Activated naive CD4-positive, alpha-beta T cell treated with anti-CD3 and anti-CD28 coated beads, Interleukin-2, amount 50 U/mL, for 72 hours (primary cell): ENCODE measurements around the gene MOB1B. TPM values are rescaled to one million over a fixed set of nuclear protein-coding genes. Genes with fewer than 3 reads are reported as not detected.
"Not testable (repeated sequence)": the region's sequence is repeated elsewhere in the genome, so short reads cannot be mapped to it uniquely, and the experiment has no call there.

ENCODE experiments used
- ATAC-seq, 2 donors: fragments of 150-1000 bp; cut with Tn5 transposase; 2 replicates each; pipeline ENCODE4 v1.10.0; 2021; ENCODE audit warnings: mild to moderate bottlenecking in 2 of 2, moderate library complexity in 2 of 2
- DNase-seq, 2 donors: peaks; one replicate each; pipeline ENCODE4 v3.0.0; 2021 to 2022; ENCODE audit warnings: low spot score in 2 of 2
- H3K27ac Mint-ChIP-seq, 2 donors: one replicate each; pipeline ENCODE4 v1.8.0; 2022; ENCODE audit warnings: mild to moderate bottlenecking in 2 of 2, mixed read lengths in 2 of 2
- H3K36me3 Mint-ChIP-seq, 2 donors: one replicate each; pipeline ENCODE4 v1.8.0; 2022; ENCODE audit warnings: mixed read lengths in 2 of 2
- H3K9me3 Mint-ChIP-seq, 2 donors: one replicate each; pipeline ENCODE4 v1.8.0; 2022; ENCODE audit warnings: mixed read lengths in 2 of 2
- total RNA-seq, 2 donors: library from RNA; stranded (reverse); gene quantifications; one replicate each; pipeline ENCODE4 v1.2.3, GENCODE V29; 2022

Gene MOB1B
- 10 to 100 TPM; 15.7 to 29.2 TPM for total RNA-seq

- Mint-ChIP-seq H3K9me3 (no peaks in the 10 kb centered on the region), H3K27ac (peak within 1 kb of the TSS; percentile 88 to 95), H3K36me3 (peaks cover 16 to 26% of the 10 kb centered on the region in 2 donors)
- ATAC-seq, result peak; percentile 96 to 97
- DNase-seq, result peak; percentile 81 to 85
These were observed at the start of gene MOB1B for GRCh38 chr4:70901984-70902576. MOB1B (plus strand) TSS chr4:70902369; CDS start chr4:70902537, 168 bp downstream.

DNA sequence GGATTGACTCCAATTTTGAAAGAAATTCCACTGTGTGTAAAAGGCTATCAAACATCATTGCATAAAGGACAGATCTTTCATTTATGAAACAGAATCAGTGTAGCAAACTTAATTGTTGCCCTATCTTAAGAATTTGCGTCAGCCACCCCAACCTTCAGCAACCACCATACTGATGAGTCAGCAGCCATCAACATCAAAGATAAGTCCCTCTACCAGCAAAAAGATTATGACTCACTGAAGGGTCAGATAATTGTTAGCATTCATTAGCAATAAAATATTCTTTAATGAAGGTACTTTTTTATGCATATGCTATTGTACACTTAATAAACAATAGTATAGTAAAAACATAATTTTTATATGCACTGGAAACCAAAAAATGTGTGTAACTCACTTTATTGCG is 46.7 kb upstream of the MOB1B start:
- Mint-ChIP-seq H3K36me3 (no peaks in the 10 kb centered on the region), H3K27ac (no peak overlapping the region), H3K9me3 (no peaks in the 10 kb centered on the region)
- DNase-seq, result no peak
- ATAC-seq, result no peak

GRCh38 chr4:70858454-70858853 is 43.7 kb upstream of the MOB1B start:
- Mint-ChIP-seq H3K9me3 (no peaks in the 10 kb centered on the region), H3K27ac (no peak overlapping the region), H3K36me3 (no peaks in the 10 kb centered on the region)
- DNase-seq (no peak), ATAC-seq (no peak)

DNA sequence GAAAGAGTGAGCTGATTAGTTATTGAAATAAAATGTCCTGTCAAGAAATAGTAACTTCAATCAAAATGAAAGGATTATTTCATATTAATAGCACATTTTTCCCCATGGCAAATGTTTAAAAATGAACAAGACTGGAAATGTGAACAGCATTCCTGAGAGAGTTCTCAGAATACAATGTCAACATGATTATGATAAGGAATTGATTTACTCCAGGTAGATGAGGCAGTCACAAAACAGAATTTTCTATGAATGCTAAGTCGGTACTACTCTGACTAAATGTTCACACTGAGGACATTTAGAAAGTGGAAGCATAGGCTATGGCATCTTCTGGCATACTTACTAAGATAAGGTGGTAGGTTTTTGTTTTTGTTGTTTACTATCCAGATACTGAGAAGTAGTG is 43.1 kb upstream of the MOB1B start:
- H3K9me3 Mint-ChIP-seq, result no peaks in the 10 kb centered on the region

GRCh38 chr4:70863099-70863790 is 38.9 kb upstream of the MOB1B start:
- peak overlapping the region in 1 of 2 donors; percentile 9 for H3K27ac Mint-ChIP-seq
- peak; percentile 82 to 97 for ATAC-seq
- DNase-seq, result no peak
- H3K36me3 Mint-ChIP-seq, result no peaks in the 10 kb centered on the region
- no peaks in the 10 kb centered on the region for H3K9me3 Mint-ChIP-seq

More for the DNA sequence above, 43.1 kb upstream of the MOB1B start:
- ATAC-seq, result no peak
- Mint-ChIP-seq H3K36me3 (no peaks in the 10 kb centered on the region), H3K27ac (no peak overlapping the region)
- no peak for DNase-seq

DNA sequence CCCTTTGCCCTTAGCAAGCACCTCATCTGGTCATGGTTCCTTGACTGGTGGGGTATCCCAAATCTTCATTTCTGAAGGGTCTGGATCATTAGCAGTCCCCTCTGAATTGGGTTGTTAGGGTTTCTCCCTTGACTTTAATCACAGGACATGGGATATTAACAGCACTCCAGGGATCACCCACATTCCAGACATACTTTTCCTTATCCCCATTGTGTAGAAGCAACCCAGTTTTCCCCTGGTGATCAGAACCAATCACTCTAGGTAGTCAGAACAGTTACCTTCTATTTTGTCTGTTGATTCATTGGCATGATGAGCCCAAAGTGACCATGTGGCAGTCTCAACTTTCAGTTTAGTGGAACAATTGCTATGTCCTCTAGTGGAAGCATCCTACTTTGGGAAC is 33.4 kb upstream of the MOB1B start:
- Mint-ChIP-seq H3K27ac (no peak overlapping the region), H3K9me3 (no peaks in the 10 kb centered on the region), H3K36me3 (no peaks in the 10 kb centered on the region)
- DNase-seq (no peak), ATAC-seq (no peak)

DNA sequence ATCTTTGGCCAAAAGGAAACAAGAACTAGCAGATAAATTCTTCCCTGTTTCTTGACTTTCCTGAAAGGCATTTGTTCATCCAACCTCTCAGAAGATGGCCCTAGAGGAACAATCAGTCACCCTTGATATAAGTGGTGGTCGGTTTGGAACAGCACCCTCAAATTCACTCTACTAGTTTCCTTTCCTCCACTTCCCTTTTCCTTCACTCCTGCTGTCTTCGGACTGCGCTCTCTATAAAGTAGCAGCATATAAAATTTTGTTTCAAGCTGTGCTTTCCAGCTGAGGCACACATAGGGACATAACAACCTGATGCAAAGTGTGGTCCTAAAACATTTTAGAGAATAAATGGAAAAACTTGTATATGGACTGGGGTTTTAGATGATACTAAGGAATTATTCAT is 29.0 kb upstream of the MOB1B start:
- no peaks in the 10 kb centered on the region for H3K9me3 Mint-ChIP-seq
- H3K36me3 Mint-ChIP-seq, result no peaks in the 10 kb centered on the region
- ATAC-seq (no peak), DNase-seq (no peak)
- no peak overlapping the region for H3K27ac Mint-ChIP-seq

DNA sequence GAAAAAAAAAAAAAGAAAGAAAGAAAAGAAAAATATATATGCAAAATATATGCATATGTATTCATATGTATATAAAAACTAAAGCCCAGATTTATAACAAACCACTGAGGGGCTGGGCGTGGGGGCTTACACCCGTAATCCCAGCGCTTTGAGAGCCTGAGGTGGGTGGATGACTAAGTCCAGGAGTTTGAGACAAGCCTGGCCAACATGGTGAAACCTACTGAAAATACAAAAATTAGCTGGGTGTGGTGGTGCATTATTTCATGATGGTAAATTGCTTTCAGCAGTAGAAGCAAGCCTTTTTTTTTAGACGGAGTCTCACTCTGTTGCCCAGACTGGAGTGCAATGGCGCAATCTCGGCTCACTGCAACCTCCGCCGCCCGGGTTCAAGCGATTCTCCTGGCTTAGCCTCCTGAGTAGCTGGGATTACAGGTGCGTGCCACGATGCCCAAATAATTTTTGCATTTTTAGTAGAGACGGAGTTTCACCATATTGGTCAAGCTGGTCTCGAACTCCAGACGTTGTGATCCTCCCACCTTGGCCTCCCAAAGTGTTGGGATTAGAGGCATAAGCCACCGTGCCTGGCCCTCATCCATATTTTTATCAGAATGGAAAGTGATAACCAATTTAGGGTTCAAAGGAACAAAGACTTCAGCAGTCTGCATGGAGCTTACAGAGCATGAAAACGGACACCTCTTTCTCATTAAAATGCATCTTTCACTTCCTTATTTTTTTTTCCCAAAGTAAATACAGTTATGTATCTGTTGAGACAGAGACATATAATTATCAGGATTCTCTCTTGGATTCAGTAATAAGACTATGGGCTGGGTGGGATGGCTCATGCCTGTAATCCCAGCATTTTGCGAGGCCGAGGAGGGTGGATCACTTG is 27.7 kb upstream of the MOB1B start:
- DNase-seq, result no peak
- Mint-ChIP-seq H3K27ac (no peak overlapping the region), H3K36me3 (no peaks in the 10 kb centered on the region), H3K9me3 (no peaks in the 10 kb centered on the region)
- ATAC-seq, result no peak

DNA sequence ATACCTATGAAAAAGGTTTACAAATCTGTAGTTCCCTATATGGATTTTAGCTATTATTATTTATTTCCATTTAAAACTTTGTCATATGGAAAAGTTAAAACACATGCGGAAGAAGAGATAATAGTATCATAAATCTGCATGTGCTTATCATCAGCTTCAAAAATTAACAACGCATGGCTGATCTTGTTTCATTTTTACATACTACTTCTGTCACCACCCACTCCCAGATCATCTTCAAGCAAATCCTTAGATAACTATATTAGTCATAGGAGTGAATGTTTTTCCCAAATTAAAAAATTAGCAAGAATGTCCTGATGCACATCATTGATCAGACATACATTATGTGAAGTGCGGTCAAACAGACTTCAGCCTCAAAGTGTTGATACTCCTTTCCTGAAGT is 24.6 kb upstream of the MOB1B start:
- Mint-ChIP-seq H3K36me3 (no peaks in the 10 kb centered on the region), H3K27ac (no peak overlapping the region), H3K9me3 (no peaks in the 10 kb centered on the region)
- ATAC-seq (no peak), DNase-seq (no peak)

DNA sequence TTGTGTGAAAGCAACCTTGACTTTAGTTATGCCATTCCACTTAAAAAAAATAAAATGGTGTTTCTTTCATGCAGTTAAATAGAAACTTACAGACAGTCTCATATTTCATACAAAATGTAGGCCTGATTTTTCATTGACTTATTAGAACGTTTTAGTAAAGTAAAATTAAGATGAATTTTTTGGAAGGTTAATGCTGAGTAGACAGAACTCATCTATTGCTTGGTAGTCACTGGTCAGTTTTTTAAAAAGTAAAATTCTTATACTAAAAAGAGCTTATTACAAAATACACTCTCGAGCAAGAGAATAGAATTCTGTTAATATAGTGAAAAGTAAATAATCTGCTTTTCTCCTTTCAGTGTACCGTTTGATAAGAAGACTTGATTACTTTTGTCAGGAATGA is 21.4 kb upstream of the MOB1B start:
- Mint-ChIP-seq H3K9me3 (no peaks in the 10 kb centered on the region), H3K27ac (no peak overlapping the region), H3K36me3 (no peaks in the 10 kb centered on the region)
- ATAC-seq (no peak), DNase-seq (no peak)

DNA sequence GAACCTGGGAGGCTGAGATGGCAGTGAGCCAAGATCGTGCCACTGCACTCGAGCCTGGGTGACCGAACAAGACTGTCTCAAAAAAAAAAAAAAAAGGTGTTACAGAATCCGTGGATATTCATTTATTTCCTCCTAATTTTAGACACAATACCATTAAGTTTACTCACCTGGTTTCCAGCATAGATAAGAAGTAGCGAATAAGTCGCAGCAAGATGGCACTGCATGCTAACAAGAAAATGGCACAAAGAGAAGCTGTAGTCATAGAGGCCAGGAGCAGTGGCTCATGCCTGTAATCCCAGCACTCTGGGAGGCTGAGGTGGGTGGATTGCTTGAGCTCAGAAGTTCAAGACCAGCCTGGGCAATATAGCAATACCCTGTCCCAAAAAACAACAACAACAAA is 17.0 kb upstream of the MOB1B start:
- Mint-ChIP-seq H3K36me3 (no peaks in the 10 kb centered on the region), H3K27ac (no peak overlapping the region), H3K9me3 (no peaks in the 10 kb centered on the region)
- ATAC-seq (no peak), DNase-seq (no peak)

GRCh38 chr4:70892086-70892769 is 9.9 kb upstream of the MOB1B start:
- no peaks in the 10 kb centered on the region for H3K9me3 Mint-ChIP-seq
- no peak overlapping the region for H3K27ac Mint-ChIP-seq
- no peak for ATAC-seq
- no peaks in the 10 kb centered on the region for H3K36me3 Mint-ChIP-seq
- no peak for DNase-seq

DNA sequence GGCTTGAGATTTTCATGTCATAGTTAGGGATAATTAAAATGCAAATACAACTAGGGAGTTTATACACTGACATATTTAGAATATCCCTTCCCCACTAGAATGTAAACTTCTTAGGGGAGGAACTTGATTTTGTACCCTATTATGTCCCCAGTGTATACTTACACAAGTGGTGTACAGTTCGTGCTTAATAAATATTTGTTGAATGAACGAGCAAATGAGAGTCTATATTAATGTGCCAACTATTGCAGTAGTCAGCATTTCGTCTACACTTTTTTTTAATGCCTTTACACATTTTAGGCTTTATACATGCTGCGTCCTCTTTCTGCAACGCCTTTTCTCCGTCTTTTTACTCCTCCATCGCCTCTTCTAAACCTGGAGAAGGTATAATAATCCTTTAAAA is 8.4 kb upstream of the MOB1B start:
- Mint-ChIP-seq H3K9me3 (no peaks in the 10 kb centered on the region), H3K36me3 (no peaks in the 10 kb centered on the region), H3K27ac (no peak overlapping the region)
- DNase-seq (no peak), ATAC-seq (no peak)

DNA sequence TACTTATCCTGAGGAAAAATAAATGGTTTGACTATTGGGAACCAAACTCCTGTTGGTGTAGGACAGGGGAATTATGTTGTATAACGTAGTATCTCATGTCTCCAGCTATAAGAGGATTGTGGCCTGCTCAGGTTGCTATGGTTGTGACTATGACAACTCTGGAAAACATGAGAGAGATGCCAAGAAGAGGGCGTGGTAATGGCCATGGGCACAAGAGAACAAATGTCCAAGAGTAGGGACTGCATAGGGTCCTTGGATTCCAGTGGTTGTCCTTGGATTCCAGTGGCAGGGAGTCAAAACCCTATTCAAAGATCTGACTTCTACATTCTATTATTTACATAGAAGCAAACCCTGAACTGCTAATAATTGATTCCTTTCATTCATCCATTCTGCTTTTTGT is 6.8 kb upstream of the MOB1B start:
- DNase-seq (no peak), ATAC-seq (no peak)
- no peaks in the 10 kb centered on the region for H3K9me3 Mint-ChIP-seq
- no peaks in the 10 kb centered on the region for H3K36me3 Mint-ChIP-seq
- no peak overlapping the region for H3K27ac Mint-ChIP-seq

DNA sequence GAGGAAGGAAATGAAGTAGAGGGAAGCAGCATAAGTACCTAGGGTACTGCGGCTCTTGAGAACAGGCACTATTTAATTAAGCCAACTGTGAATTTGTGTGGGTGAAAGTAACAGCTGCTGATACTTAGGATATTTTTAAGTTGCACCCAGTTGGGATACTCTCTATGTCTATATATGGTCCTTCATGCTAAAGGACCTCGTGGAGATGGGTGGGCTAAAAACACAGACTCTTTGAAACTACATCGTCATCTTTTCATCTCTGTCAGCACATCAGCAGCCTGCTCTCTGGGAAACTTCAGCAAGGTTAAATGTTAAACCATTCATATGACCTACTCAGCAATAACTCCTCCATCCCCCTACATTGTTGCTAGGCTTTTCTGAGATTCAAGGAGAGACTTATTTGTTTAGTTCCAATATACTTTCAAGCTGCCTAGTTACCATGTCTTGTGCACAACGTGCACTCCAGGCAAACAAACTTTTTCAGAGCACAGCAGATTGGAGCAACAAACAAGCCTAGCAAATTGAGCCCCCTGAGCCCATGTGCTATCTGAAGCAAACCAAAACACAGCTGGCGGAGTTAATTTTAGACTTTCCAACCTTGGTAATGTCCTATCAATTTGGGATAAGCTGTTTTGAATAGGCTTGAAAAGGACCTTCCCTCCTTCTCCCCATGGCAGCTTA is 6.2 kb upstream of the MOB1B start:
- no peaks in the 10 kb centered on the region for H3K36me3 Mint-ChIP-seq
- DNase-seq (no peak), ATAC-seq (no peak)
- no peaks in the 10 kb centered on the region for H3K9me3 Mint-ChIP-seq
- no peak overlapping the region for H3K27ac Mint-ChIP-seq

DNA sequence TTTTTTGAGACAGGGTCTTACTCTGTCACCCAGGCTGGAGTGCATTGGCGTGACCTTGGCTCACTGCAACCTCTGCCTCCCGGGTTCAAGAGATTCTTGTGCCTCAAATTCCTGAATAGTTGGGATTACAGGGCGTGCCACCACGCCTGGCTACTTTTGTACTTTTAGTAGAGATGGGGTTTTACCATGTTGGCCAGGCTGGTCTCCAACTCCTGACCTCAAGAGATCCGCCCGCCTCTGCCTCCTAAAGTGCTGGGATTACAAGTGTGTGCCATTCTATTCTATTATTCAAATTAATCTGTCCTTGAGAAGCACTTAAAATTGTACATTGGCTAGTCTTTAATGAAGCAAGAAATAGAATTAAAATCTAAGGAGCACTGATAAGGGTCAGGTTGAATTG is 3.6 kb upstream of the MOB1B start:
- DNase-seq, H3K27ac Mint-ChIP-seq, ATAC-seq, H3K9me3 Mint-ChIP-seq: not testable (repeated sequence)
- H3K36me3 Mint-ChIP-seq, result peaks cover 8 to 11% of the 10 kb centered on the region in 2 donors
